Measurements from ENCODE around the gene SERP1. TPM values are rescaled to one million over a fixed set of nuclear protein-coding genes. Genes with fewer than 3 reads are reported as not detected.

SERP1 gene
- total RNA-seq, 1 experiment from 2014 or later = 439 TPM

- Histone ChIP-seq H3K9ac (ENCODE audit: low read length) (no peak overlapping the region), H3K4me2 (ENCODE audit: low read length) (no peak overlapping the region), H4K20me1 (ENCODE audit: low read length) (peaks cover 6% of the 10 kb centered on the region; the same call in 1 of the 2 replicates), H2AFZ (ENCODE audit: low read length) (no peak overlapping the region), H3F3A (ENCODE audit: low read length, unreplicated experiment) (no peaks in the 10 kb centered on the region), H3K9me3 (ENCODE audit: low read length) (no peaks in the 10 kb centered on the region), H3K4me1 (ENCODE audit: insufficient read depth, low read length) (no peaks in the 10 kb centered on the region), H3K27me3 (ENCODE audit: low read length) (no peaks in the 10 kb centered on the region), H3K4me3 (ENCODE audit: low read length) (no peak overlapping the region), H3K9me2 (replicated peaks; ENCODE audit: low read length) (no peaks in the 10 kb centered on the region), H3K27ac (ENCODE audit: low read length) (no peak overlapping the region), H3K79me2 (ENCODE audit: low read length) (peaks cover 60% of the 10 kb centered on the region), H3K36me3 (ENCODE audit: low read depth, low read length) (peaks cover 50% of the 10 kb centered on the region)
- CTCF ChIA-PET = no interaction called here
- DNase-seq (no peak), ATAC-seq (no peak)
- POLR2A ChIA-PET (ENCODE audit: unreplicated experiment) = no interaction called here
- intact Hi-C loops (cut with micrococcal nuclease) = no loop called here
- no peak for TF ChIP-seq EZH2phosphoT487 (IDR thresholded peaks at IDR 0.05; ENCODE audit: borderline replicate concordance, low read length)
- no peak for TF ChIP-seq EZH2 (IDR thresholded peaks at IDR 0.05; ENCODE audit: low read length, unreplicated experiment)
- TF ChIP-seq CTCF (conservative IDR thresholded peaks at IDR 0.05; ENCODE audit: low read depth, low read length) = no peak
- BruUV-seq (replicated peaks) = no TSS peak
Observed at GRCh38 chr3:150556792-150557191, 10.5 kb upstream of the SERP1 start.

- H3K27me3 ChIP-seq (ENCODE audit: low read length) = no peaks in the 10 kb centered on the region
- peaks cover 6% of the 10 kb centered on the region; the same call in 1 of the 2 replicates for H4K20me1 ChIP-seq (ENCODE audit: low read length)
- H3F3A ChIP-seq (ENCODE audit: low read length, unreplicated experiment) = no peaks in the 10 kb centered on the region
- DNase-seq (no peak), ATAC-seq (no peak)
- TF ChIP-seq EZH2phosphoT487 (IDR thresholded peaks at IDR 0.05; ENCODE audit: borderline replicate concordance, low read length) = no peak
- no peak for TF ChIP-seq CTCF (conservative IDR thresholded peaks at IDR 0.05; ENCODE audit: low read depth, low read length)
- no peak for TF ChIP-seq EZH2 (IDR thresholded peaks at IDR 0.05; ENCODE audit: low read length, unreplicated experiment)
- peaks cover 66% of the 10 kb centered on the region for H3K79me2 ChIP-seq (ENCODE audit: low read length)
- no peaks in the 10 kb centered on the region for H3K4me1 ChIP-seq (ENCODE audit: insufficient read depth, low read length)
- no peaks in the 10 kb centered on the region for H3K9me3 ChIP-seq (ENCODE audit: low read length)
- no TSS peak for BruUV-seq (replicated peaks)
- no peak overlapping the region for H3K4me2 ChIP-seq (ENCODE audit: low read length)
- no peak overlapping the region for H3K27ac ChIP-seq (ENCODE audit: low read length)
- no peak overlapping the region for H3K4me3 ChIP-seq (ENCODE audit: low read length)
- H3K9me2 ChIP-seq (replicated peaks; ENCODE audit: low read length) = no peaks in the 10 kb centered on the region
- peaks cover 48% of the 10 kb centered on the region for H3K36me3 ChIP-seq (ENCODE audit: low read depth, low read length)
- no peak overlapping the region for H2AFZ ChIP-seq (ENCODE audit: low read length)
- CTCF ChIA-PET = no interaction called here
- intact Hi-C loops (cut with micrococcal nuclease) = no loop called here
- POLR2A ChIA-PET (ENCODE audit: unreplicated experiment) = no interaction called here
- no peak overlapping the region for H3K9ac ChIP-seq (ENCODE audit: low read length)
Observed at GRCh38 chr3:150555859-150556436, 9.7 kb upstream of the SERP1 start.

GRCh38 chr3:150547045-150547741 is 897 bp upstream of the SERP1 start:
- Histone ChIP-seq H3K4me2 (ENCODE audit: low read length) (peak overlapping the region; percentile 86), H3K9ac (ENCODE audit: low read length) (peak overlapping the region; percentile 89), H3K27me3 (ENCODE audit: low read length) (no peaks in the 10 kb centered on the region), H3K4me1 (ENCODE audit: insufficient read depth, low read length) (peaks cover 33% of the 10 kb centered on the region), H3K36me3 (ENCODE audit: low read depth, low read length) (peaks cover 24% of the 10 kb centered on the region), H3K9me3 (ENCODE audit: low read length) (no peaks in the 10 kb centered on the region), H4K20me1 (ENCODE audit: low read length) (peaks cover 35% of the 10 kb centered on the region), H3K79me2 (ENCODE audit: low read length) (peaks cover 93% of the 10 kb centered on the region), H2AFZ (ENCODE audit: low read length) (peak overlapping the region; percentile 80), H3F3A (ENCODE audit: low read length, unreplicated experiment) (no peaks in the 10 kb centered on the region), H3K9me2 (replicated peaks; ENCODE audit: low read length) (no peaks in the 10 kb centered on the region), H3K27ac (ENCODE audit: low read length) (peak overlapping the region; percentile 83), H3K4me3 (ENCODE audit: low read length) (peak overlapping the region; percentile 77)
- CTCF ChIA-PET = interaction anchor here (0.6 kb wide), 1 partner anchor 308 kb away, joined by 3 read pairs; no protein-coding TSS in a partner anchor
- POLR2A ChIA-PET (ENCODE audit: unreplicated experiment) = interaction anchor here (1.5 kb wide), 1 partner anchor 157 kb away, joined by 5 read pairs; the partner anchor contains the start of gene ERICH6
- DNase-seq (peak; percentile 68), ATAC-seq (no peak)
- no peak for TF ChIP-seq CTCF (conservative IDR thresholded peaks at IDR 0.05; ENCODE audit: low read depth, low read length)
- no peak for TF ChIP-seq EZH2 (IDR thresholded peaks at IDR 0.05; ENCODE audit: low read length, unreplicated experiment)
- no peak for TF ChIP-seq EZH2phosphoT487 (IDR thresholded peaks at IDR 0.05; ENCODE audit: borderline replicate concordance, low read length)
- TSS peak; percentile 82 for BruUV-seq (replicated peaks)
- intact Hi-C loops (cut with micrococcal nuclease) = loop anchor here (2.0 to 5.0 kb wide), 3 partner anchors 56 to 215 kb away; partner anchors contain the start of genes SELENOT and SIAH2

Measured in PC-3 (cell line).